Ascending aorta (tissue), 2 donors: ENCODE data around the gene LDB3. TPM values are rescaled to one million over a fixed set of nuclear protein-coding genes. Genes with fewer than 3 reads are reported as not detected.

Source experiments
- DNase-seq, 2 donors: peaks; one replicate each; pipeline ENCODE4 v3.0.0-alpha.2; 2019; ENCODE audit warnings: low spot score in 2 of 2
- H3K27ac ChIP-seq, 2 donors: fragments of 200-600 bp; sonication (generic); one replicate each; pipeline ENCODE4 v1.5.1; 2016 to 2017; ENCODE audit warnings: mild to moderate bottlenecking in 1 of 2
- H3K27me3 ChIP-seq: fragments of 200-600 bp; sonication (generic); one replicate; pipeline ENCODE4 v1.5.1; 2017
- H3K36me3 ChIP-seq, 2 donors: fragments of 200-600 bp; sonication (generic); one replicate each; pipeline ENCODE4 v1.5.1; 2016
- H3K4me1 ChIP-seq, 2 donors: fragments of 200-600 bp; sonication (generic); one replicate each; pipeline ENCODE4 v1.5.1; 2016 to 2017; ENCODE audit warnings: mild to moderate bottlenecking in 1 of 2
- H3K4me3 ChIP-seq, 2 donors: fragments of 200-600 bp; sonication (generic); one replicate each; pipeline ENCODE4 v1.5.1; 2016 to 2017; ENCODE audit warnings: mild to moderate bottlenecking in 1 of 2
- H3K9me3 ChIP-seq, 2 donors: fragments of 200-600 bp; sonication (generic); one replicate each; pipeline ENCODE4 v1.5.1; 2016
- CTCF ChIP-seq, 3 experiments: fragments of 200-600 bp in 2 of 3; fragments of 450-650 bp in 1 of 3; sonication (generic) in 2 of 3; IDR thresholded peaks; one replicate each; pipeline ENCODE4 v1.5.1; 2016 to 2019; ENCODE audit warnings: antibody characterized with exemption in 3 of 3, mild to moderate bottlenecking in 1 of 3, moderate library complexity in 1 of 3
- intact Hi-C: fragments of 100-400 bp; cut with DNase I; formaldehyde crosslinking; loops from one replicate; pipeline ENCODE4 v1.15.1; 2023
- total RNA-seq: library from RNA; depleted of rRNA; stranded (reverse); fragments of >200 nt; gene quantifications from one replicate; pipeline ENCODE4 v1.1.0, GENCODE V29; 2016

LDB3 gene
- total RNA-seq, 1 donor from 2014 or later: 27.4 TPM

GRCh38 chr10:86663576-86664339 lies 4.6 kb upstream of the LDB3 start:
- peaks cover 6 to 18% of the 10 kb centered on the region in 2 donors for H3K4me1 ChIP-seq
- no peak overlapping the region for H3K4me3 ChIP-seq
- H3K27me3 ChIP-seq: no peaks in the 10 kb centered on the region
- H3K36me3 ChIP-seq: no peaks in the 10 kb centered on the region
- DNase-seq: no peak
- H3K27ac ChIP-seq: no peak overlapping the region
- no peaks in the 10 kb centered on the region for H3K9me3 ChIP-seq
- intact Hi-C loops: loop anchor here (10.0 kb wide), 1 partner anchor 431 kb away; the partner anchor contains the start of genes GLUD1 and SHLD2
- TF ChIP-seq CTCF (IDR thresholded peaks at IDR 0.05): no peak

GRCh38 chr10:86664341-86665217 lies 3.7 kb upstream of the LDB3 start:
- H3K4me1 ChIP-seq: peaks cover 6 to 18% of the 10 kb centered on the region in 2 donors

GRCh38 chr10:86665218-86665607 lies 3.1 kb upstream of the LDB3 start:
- no peak overlapping the region for H3K27ac ChIP-seq

More at GRCh38 chr10:86664341-86665217, 3.7 kb upstream of the LDB3 start:
- Histone ChIP-seq H3K9me3 (no peaks in the 10 kb centered on the region), H3K36me3 (no peaks in the 10 kb centered on the region), H3K27me3 (no peaks in the 10 kb centered on the region), H3K27ac (peak overlapping the region in 1 of 2 donors; percentile 30), H3K4me3 (no peak overlapping the region)
- intact Hi-C loops: loop anchor here (10.0 kb wide), 1 partner anchor 430 kb away; the partner anchor contains the start of genes GLUD1 and SHLD2
- DNase-seq: no peak
- no peak for TF ChIP-seq CTCF (IDR thresholded peaks at IDR 0.05)

GRCh38 chr10:86665868-86666267 lies 2.4 kb upstream of the LDB3 start:
- intact Hi-C loops: loop anchor here (10.0 kb wide), 1 partner anchor 429 kb away; the partner anchor contains the start of genes GLUD1 and SHLD2
- Histone ChIP-seq H3K4me3 (no peak overlapping the region), H3K36me3 (no peaks in the 10 kb centered on the region)

More at GRCh38 chr10:86665218-86665607, 3.1 kb upstream of the LDB3 start:
- peaks cover 6 to 22% of the 10 kb centered on the region in 2 donors for H3K4me1 ChIP-seq
- no peaks in the 10 kb centered on the region for H3K9me3 ChIP-seq
- H3K27me3 ChIP-seq: no peaks in the 10 kb centered on the region
- intact Hi-C loops: loop anchor here (10.0 kb wide), 1 partner anchor 430 kb away; the partner anchor contains the start of genes GLUD1 and SHLD2
- no peak for DNase-seq
- TF ChIP-seq CTCF (IDR thresholded peaks at IDR 0.05): no peak
- H3K36me3 ChIP-seq: no peaks in the 10 kb centered on the region
- H3K4me3 ChIP-seq: no peak overlapping the region

More at GRCh38 chr10:86665868-86666267, 2.4 kb upstream of the LDB3 start:
- no peak for DNase-seq
- peaks cover 6 to 22% of the 10 kb centered on the region in 2 donors for H3K4me1 ChIP-seq
- H3K9me3 ChIP-seq: no peaks in the 10 kb centered on the region
- TF ChIP-seq CTCF (IDR thresholded peaks at IDR 0.05): no peak
- peak overlapping the region in 1 of 2 donors; percentile 92 for H3K27ac ChIP-seq
- no peaks in the 10 kb centered on the region for H3K27me3 ChIP-seq
